Amygdala (tissue), 56 donors: ENCODE results near the gene ZNF592.
A peak's percentile ranks its signal among the peaks of the same experiment; 100 is the strongest.

Experiments used
- DNase-seq, 56 donors: peaks; one replicate each; lab custom pipeline; 2025; lab: John Stamatoyannopoulos, UW

ZNF592 gene

DNA sequence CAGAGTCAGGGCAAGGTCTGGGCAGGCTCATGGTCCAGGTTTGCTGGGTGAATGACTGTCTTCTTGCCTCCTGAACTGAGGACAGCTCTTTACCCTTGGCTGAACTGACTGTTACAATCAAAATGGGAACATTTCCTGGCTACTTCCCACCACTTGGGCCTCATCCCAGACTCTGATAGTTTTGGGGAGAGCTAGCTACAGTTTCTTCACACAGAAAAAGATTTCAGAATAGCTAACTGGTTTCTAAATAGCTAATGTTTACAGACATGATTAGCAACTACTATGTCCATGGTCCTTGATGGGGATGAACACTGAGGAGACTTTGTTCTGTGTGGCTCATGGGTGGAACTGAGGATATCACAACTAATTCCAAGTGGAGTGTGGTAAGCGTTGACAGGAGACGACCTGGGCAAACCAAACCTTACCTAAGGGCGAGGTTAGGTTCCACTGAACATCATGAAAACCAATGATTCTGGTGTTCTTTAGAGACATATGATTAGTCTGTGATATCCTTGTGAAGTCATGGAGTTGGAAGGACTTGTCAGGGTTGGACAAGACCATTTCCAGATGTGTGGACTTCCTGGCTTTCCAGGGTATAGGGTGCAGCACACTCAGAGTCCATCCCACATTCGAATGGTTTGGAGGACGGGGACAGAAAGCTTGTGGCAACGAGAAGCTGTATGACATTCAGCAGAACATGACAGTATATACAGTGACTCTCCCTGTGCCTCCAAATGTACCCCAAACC lies 76.0 kb downstream of the ZNF592 start:
- peak in 2 of 56 donors; percentile 17 to 18 for DNase-seq

DNA sequence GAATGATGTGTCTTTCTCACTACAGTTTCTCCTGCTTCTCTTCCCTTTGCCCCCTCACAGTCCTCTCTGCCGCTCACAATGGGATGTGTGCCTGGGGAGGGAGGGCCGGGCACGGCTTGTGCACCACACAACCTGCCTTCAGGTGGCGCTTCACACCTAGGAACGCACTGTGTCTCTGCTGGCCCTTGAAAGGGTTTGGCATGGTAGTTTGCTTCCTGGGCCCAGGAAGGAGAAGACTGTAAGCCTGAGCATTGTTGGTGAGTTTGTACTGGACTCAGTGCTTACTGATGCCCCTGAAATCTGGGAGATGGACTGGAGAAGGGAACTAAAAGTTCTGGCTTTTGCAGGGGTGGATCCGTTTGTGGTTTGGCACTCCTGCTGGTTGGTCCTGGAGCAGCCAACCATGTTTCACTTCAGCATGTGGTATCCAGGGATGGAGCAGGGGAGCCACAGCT lies 78.0 kb downstream of the ZNF592 start:
- no peak for DNase-seq

DNA sequence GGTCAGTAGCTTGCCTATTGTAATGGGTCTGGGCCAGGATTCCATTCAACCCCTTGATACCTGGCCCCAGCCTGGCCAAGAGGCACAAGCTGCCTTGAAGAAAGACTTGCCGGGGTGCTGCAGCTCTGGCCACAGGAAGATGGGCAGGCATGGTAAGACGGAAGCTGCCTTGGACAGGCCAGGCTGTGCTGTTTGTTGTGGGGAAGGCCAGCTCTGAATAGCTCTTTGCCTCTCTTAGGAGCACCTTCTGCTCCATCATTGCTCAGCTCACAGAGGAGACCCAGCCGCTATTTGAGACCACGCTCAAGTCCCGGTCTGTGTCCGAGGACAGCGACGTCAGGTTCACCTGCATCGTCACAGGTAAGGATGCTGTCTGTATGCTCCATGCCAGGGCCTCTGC lies 78.9 kb downstream of the ZNF592 start:
- no peak for DNase-seq

DNA sequence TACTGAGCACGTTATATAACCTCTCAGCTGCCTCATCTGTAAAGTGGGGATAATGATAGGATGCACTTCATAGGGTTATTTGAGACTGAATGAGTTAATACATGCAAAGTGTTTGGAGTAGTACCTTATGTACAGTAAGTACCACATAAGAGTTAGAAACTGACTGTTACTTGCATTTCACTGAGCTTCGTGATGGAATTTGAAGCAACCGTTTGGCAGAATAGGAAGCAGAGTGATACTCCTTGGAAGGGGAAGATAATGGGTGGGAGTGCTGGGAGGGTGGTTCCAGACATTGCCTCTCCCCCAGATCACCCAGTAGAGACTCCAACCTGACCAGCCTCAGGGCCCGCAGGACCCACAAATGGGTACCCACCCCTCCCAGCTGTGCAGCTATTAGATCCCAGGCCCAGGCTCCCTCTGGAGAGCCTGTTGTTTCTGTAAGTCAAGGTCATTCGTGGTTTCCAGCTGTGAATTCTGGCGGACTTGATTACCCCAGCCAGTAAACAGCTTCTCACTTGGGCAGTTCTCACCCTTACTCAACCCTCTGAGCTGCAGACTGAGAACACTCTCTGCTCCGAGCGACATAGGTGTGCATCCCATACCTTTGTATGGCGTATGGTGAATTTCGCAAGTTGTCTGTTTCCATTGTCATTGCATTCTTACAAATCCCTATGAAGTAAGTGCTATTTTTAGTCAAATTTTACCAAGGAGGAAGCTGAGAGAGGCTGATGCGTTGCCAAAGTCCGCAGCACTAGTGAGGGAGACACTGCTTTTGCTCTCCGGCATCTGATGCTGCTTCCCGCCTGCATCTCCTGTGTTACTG lies 79.9 kb downstream of the ZNF592 start:
- no peak for DNase-seq

DNA sequence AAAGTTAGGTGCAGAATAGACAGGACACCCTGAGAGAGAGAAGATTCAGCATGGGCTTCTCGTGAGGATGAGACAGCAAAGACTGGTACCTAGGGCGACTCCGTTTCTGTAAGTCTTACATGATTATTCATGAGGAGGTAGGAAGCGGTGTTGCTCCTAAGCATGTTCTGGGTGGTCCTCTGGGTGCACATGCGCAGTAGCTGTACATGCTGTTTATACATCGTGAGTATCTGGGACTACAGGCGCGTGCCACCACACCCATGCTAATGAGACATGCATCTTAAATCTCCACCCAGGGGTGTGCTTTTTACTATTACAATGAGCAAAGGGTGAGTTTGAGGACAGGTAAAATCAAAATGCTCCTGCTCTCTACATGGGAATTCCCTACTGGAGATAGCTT lies 81.0 kb downstream of the ZNF592 start:
- no peak for DNase-seq

DNA sequence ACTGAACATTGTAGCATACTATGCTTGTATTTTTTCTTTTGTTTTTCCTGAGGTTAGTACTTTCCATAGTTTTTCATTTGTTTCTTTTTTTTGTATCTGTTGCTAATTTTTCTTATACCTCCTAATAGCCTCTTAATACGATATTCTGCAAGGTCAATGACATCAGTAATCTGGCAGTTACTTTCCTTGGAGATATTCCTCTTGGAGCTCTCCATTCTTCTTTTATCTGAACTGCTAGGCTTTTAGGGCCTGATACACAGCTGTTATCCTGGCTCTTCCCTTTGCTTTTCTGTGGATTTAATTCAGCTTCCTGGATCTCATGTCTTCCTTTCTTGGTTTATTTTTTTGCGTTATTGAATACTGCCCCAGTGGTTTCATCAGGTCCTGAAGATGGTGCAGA lies 81.6 kb downstream of the ZNF592 start:
- DNase-seq, result no peak

DNA sequence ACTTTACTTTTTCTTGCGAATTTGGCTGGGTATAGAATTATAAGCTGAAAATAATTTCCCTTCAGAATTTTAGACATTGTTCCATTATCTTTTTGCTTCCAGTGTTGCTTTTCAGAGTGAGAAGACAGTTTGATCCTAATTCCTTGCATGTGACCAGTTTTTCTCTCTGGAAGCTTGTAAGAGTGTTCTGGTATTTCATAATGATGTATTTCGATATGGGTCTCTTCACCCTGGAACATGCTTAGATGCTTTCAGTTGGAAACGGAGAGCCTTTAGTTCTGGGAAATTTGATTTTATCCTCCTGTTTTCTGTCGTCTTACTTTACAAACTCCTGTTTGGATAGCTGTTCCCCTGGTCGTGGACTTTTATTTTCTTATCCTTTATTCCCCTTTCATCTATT lies 82.6 kb downstream of the ZNF592 start:
- no peak for DNase-seq

DNA sequence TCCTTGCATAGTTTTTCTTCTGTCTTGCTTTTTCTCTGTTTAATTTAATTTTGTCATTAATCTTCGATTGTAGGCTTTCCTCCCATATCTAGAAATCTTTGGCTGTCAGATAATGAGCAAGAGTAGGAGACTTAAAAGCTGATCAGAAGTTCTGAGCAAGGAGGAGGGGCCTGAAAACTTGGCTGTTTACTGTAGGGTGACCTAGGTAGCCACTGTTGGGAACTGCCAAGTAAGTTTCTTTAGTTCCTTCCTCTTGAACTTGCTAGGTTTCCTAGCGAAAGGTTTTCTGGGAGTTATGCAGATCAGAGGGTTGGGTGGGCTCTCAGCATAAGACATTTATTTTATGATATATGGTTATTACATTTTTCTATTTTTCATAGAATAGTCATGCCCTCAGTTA lies 83.2 kb downstream of the ZNF592 start:
- no peak for DNase-seq

DNA sequence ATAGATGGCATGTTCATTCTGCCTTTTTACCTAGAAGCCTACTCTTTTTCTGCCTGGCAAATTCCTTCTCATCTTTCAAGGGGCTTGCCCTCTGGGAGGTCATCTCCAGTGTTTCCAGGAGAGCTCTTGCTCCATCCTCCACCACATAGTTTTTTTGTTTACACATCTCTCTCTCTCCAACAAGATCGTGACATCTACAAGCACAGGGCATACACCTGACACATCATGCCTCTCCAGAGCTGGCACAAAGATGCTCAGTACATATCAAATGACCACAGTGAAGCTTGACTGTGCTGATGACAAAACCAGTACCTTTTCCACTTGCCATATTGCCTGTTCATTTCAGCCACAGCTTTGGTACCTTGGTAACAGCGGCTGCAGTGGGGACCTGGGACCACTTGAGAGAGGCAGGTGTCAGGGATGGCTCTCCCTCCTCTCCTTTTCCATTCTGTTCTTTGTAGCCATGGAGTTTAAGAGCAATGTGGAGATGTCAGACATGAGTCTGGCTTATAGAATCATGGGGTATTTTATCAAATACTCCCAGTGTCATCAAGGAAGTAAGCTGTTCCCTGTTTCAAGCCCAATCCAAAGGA lies 84.2 kb downstream of the ZNF592 start:
- DNase-seq, result no peak

DNA sequence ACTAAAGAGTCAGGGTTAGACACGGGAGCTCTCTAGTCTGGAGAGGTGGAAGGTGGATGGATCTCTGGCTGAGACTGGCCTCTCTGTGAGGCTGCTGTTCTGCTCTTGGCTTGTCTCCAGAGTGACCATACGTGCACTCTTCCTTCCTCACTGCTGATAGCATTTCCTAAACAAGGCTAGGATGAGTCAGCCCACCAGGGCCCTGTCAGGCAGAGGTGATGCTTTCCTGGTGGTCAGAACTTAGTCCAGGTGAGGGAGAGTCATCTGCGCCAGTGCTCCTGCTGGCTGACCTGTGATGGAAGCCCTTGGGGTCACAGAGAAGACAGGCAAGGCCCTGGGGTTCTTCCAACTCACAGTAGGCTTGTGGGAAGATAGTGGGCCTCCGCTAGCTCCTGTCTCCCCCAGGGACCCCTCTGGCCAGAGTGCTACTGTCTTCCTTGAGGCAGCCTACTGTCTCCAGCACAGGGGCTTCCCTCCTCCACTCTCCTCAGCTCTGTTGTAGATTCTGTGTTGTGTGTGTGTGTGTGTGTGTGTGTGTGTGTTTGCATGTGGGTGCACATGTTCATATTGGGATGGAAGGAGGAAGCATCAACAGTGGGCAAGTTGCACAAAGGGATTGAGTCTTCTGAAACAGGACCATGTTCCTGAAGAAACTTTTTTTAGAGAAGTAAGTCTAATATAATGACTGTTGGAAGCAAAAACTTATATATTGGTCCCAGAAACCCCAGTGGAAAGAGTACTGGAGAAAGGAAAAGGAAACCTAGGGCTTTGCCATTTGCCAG lies 85.2 kb downstream of the ZNF592 start:
- DNase-seq, result no peak

DNA sequence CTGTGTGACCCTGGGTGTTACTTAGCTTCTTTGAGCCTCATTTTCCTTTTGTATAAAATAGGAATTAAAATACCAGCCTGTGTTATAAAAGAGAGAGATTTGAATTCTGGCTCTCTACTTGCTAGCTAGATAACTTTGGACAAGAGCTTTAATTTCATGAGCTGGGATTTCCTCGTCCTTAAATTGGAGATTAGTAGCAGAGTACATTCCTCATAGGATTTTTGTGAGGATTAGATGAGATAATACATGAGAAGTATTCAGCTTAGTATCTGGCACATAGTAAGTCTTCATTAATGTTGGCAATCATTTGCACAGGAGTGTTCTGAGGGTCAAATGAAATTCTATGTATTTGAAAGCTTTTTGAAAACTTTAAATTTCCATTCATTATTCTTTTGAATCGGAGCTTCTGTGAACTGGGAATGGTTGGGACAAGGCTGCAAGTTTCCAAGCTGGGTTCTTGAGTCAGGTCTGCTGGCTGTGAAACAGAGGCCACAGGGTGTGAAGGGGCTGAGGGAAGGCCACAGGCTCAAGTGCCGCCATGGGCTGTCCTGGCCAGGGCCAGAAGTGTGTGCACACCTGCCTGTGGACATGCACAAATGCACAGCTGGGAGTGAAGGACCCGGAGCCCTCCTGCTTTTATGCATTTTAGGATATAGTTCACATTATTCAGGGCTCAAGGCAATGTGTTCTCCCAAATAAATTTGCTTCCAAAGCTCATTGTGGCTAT lies 86.0 kb downstream of the ZNF592 start:
- DNase-seq, result no peak

DNA sequence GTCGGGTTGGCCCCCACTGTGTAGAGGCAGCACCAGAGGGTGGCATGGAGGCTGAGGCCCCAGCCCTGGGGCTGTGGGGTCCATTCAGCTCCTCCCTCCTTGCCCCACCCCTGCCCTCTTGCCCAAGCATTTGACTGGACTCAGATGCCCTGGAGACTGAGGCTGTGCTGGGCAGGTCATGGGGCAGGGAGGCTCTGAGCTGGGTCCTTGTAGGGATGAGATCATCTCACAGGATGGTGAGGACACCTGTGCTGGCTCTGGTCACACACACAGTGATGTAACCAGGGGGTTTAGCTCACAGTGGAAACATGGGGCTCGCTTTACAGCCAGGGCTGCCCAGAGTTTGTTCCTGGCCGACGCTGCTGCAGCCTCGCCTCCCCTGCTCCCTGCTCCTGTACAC lies 86.6 kb downstream of the ZNF592 start:
- DNase-seq, result no peak

DNA sequence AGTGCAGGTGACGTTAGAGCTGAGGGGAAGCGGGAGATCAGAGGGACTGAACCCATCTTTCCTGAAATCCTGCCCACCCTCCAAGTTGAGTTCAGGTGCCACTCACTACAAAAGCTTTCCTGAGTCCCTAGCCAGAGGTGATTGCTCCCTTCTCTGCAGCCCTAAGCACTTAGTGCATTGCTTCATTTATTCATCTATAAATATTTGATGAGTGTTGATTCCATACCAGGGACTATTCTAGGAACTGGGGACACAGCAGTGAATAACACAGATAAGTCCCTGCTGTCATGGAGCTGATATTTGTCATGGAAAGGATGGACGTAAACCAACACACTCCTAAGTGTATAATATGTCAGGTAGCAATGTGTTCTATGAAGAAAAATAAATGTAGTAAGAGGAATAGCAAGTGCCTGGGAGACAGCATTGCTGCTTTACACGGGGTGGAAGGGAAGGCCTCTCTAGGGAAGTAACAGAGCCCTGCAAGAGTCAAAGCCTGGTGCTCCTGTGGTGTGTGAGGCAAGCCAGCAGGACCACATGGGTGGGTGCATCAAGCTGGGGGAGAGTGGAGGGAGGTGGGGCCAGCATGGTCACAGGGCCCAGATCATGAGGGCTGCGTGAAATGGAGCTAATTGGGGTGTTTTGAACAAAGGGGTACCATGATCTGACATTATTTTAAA lies 87.4 kb downstream of the ZNF592 start:
- DNase-seq, result no peak

DNA sequence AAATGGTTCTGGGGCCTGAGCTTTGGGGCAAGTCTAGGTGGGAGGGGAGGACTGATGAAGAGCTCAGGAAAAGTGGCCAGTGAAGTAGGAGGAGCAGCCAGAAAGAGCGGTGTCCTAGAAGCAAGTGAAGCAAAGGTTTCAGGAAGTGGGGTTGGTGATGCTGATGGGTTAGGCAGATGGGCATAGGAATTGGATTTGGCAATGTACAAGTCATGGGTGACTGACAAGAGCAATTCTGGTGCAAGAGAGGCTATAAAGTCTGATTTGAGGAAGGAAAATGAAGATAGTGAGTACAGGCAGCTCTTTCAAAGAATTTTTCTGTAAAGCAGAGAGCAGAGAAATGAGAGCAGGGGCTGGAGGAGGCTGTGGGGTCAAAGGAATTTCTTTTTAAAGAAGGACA lies 88.5 kb downstream of the ZNF592 start:
- no peak for DNase-seq

DNA sequence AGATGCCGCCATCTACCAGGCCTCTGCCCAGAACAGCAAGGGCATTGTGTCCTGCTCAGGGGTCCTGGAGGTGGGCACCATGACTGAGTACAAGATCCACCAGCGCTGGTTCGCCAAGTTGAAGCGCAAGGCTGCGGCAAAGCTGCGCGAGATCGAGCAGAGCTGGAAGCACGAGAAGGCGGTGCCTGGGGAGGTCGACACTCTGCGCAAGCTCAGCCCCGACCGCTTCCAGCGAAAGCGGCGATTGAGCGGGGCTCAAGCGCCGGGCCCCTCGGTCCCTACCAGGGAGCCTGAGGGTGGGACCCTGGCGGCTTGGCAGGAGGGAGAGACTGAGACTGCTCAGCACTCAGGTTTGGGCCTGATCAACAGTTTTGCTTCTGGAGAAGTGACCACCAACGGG lies 91.3 kb downstream of the ZNF592 start:
- no peak for DNase-seq

DNA sequence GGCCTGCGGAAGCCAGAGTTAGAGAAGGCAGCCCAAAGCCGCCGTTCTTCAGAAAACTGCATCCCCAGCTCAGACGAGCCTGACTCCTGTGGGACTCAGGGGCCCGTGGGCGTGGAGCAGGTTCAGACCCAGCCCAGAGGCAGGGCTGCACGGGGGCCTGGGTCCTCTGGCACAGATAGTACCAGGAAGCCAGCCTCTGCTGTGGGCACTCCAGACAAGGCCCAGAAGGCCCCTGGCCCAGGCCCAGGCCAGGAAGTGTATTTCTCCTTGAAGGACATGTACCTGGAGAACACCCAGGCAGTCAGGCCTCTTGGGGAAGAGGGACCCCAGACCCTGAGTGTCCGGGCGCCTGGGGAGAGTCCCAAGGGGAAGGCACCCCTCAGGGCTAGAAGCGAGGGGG lies 91.9 kb downstream of the ZNF592 start:
- DNase-seq, result no peak

DNA sequence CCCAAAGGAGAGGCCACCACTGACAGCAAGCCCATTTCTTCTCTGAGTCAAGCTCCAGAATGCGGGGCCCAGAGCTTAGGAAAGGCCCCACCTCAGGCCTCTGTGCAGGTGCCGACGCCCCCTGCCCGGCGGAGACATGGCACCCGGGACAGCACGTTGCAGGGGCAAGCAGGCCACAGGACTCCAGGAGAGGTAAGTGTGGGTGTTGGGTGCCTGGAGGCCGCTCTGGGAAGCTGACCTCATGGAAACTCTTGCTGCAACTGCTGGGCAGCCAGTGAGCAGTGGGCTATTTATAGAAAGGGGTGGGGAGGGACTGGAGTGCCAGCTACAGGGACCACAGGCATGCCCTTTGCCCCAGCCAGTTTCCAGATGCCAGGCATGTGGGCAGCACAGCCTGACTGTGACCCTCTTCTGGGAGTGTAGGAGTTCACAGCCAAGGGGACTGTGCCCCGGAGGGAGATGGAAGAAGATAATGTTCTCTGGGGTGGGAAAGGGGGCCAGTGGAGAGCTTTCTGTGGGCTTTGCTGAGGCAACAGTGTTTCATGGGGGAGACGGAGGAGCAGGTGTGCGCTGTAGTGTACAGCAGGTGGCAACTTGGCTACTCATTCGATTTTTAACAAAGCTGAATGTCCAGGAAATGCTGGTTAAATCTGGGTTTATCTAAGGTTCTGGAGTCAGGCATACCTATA lies 92.5 kb downstream of the ZNF592 start:
- no peak for DNase-seq

DNA sequence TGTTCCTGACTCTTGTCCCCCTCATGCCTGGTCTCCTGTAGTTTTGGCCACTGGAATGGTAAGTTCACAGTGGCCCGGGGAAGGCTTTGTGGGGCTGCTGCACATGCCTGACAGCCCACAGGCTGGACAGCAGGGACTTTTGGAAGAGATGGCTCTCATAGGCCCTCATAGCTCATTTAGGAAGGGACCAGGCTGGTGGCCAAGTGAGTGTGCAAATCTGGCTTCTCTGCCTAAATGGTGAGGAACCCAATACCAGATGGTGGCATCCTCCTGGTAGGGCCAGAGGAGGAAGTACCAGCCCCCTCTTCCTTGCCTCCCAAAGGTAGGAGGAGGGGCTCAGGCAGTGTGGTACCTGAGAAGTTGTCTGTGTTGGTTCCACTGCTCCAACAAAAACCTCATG lies 94.4 kb downstream of the ZNF592 start:
- DNase-seq, result no peak

DNA sequence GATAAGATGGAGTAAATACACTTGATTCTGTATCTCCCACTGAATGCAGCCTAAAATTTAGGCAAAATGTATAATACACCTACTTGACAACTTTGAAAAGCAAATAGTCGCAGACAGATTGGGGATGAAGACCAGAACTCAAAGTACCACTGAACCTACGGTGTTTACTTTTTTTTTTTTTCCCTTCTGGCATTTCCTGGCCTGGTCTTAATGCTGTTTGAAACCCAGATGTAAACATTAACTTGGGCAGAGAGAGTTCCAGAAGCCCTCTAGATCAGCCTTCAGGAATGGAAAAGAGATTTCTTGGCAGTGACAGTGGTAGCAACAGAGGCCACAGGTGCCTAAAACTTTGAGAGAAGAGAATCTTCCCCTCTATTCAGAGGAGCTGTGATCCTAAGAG lies 96.6 kb downstream of the ZNF592 start:
- no peak for DNase-seq
